ENCODE data around the gene TSR1.

DNA sequence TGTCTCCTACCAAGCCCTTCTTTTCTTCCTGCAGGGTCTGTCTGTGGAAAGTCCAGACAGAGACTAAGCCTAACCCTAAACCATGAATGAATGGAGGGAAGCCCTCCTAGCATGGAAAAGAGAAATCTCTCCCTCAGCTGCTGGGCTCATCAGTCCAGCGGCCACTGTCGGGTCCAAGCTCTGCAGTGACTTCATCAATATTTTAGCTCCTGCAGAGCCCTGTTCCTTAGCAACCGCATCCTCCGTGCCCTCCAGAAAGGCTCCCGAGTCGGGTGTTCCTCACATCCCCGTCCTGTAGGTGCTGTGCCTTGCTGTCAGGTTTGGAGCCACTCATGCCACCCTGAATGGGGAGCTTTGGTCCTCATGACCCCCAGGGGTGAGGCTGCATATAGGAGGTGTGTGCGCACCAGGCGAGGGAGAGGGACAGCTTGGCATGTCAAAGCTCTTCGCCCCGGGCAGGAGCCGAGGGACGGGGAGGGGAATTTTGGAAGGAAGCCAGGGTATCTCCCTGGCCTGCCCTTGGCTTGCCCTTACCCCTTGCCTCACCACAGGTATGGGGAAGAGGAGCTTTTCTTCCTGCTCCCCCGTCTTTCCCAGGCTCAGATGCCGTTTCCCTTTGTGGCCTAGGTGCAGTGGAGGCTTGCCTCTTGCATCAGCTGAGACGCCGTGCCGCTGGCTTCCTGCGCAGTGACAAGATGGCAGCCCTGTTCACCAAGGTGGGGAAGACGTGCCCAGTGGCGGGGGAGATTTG is 24.9 kb upstream of the TSR1 start:
- TF ChIP-seq JUND (IDR thresholded peaks at IDR 0.05): no peak
- TF ChIP-seq SMC3 (IDR thresholded peaks at IDR 0.05; ENCODE audit: low read depth, low read length): no peak
- TF ChIP-seq POLR2AphosphoS5 (IDR thresholded peaks at IDR 0.05; ENCODE audit: low read depth, low read length): no peak
- TF ChIP-seq TAF1 (IDR thresholded peaks at IDR 0.05; ENCODE audit: borderline replicate concordance, low read depth, low read length): no peak
- no peak for TF ChIP-seq MAX (IDR thresholded peaks at IDR 0.05; ENCODE audit: low read depth)
- TF ChIP-seq EZH2phosphoT487 (IDR thresholded peaks at IDR 0.05; ENCODE audit: borderline replicate concordance, low read depth): no peak
- no peak for TF ChIP-seq EP300 (IDR thresholded peaks at IDR 0.05; ENCODE audit: borderline replicate concordance in 1 of 2, low read depth in 1 of 2, low read length in 1 of 2)
- TF ChIP-seq CTCF (IDR thresholded peaks at IDR 0.05): no peak
- TF ChIP-seq TCF12 (IDR thresholded peaks at IDR 0.05): no peak
- TF ChIP-seq, protein P1, sequence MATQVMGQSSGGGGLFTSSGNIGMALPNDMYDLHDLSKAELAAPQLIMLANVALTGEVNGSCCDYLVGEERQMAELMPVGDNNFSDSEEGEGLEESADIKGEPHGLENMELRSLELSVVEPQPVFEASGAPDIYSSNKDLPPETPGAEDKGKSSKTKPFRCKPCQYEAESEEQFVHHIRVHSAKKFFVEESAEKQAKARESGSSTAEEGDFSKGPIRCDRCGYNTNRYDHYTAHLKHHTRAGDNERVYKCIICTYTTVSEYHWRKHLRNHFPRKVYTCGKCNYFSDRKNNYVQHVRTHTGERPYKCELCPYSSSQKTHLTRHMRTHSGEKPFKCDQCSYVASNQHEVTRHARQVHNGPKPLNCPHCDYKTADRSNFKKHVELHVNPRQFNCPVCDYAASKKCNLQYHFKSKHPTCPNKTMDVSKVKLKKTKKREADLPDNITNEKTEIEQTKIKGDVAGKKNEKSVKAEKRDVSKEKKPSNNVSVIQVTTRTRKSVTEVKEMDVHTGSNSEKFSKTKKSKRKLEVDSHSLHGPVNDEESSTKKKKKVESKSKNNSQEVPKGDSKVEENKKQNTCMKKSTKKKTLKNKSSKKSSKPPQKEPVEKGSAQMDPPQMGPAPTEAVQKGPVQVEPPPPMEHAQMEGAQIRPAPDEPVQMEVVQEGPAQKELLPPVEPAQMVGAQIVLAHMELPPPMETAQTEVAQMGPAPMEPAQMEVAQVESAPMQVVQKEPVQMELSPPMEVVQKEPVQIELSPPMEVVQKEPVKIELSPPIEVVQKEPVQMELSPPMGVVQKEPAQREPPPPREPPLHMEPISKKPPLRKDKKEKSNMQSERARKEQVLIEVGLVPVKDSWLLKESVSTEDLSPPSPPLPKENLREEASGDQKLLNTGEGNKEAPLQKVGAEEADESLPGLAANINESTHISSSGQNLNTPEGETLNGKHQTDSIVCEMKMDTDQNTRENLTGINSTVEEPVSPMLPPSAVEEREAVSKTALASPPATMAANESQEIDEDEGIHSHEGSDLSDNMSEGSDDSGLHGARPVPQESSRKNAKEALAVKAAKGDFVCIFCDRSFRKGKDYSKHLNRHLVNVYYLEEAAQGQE (IDR thresholded peaks at IDR 0.05; ENCODE audit: low read depth, low read length): no peak
- no peak for TF ChIP-seq MXI1 (IDR thresholded peaks at IDR 0.05; ENCODE audit: low read depth, low read length)
- no peak for TF ChIP-seq RAD21 (IDR thresholded peaks at IDR 0.05; ENCODE audit: low read length)

Measured in SK-N-SH (cell line).